PC-3 (cell line): ENCODE data around the gene C1S. TPM values are rescaled to one million over a fixed set of nuclear protein-coding genes. Genes with fewer than 3 reads are reported as not detected.
"Not testable (repeated sequence)": the region's sequence is repeated elsewhere in the genome, so short reads cannot be mapped to it uniquely, and the experiment has no call there.

Experiments
- ATAC-seq: fragments of 200-7000 bp; cut with Tn5 transposase; 2 replicates; pipeline ENCODE4 v1.9.1; 2020; ENCODE audit warnings: mild to moderate bottlenecking, moderate library complexity
- Bru-seq: library from RNA; stranded (reverse); fragments of 400-500 nt; gene quantifications from one replicate; lab custom pipeline; 2021; lab: Mats Ljungman, UMichigan
- BruChase-seq, 2 experiments: library from RNA; stranded (reverse); fragments of 400-500 nt; gene quantifications; one replicate each; lab custom pipeline; 2021; lab: Mats Ljungman, UMichigan
- BruUV-seq: library from RNA; stranded (reverse); fragments of 400-500 nt; replicated peaks from 2 replicates; lab custom pipeline; 2021; lab: Mats Ljungman, UMichigan
- CTCF ChIA-PET: fragments of 300-600 bp; sonication (Branson Sonifier 250); formaldehyde crosslinking; loops from one replicate; lab custom pipeline; 2022; ENCODE audit warnings: antibody characterized with exemption; lab: Charles Lee
- POLR2A ChIA-PET: fragments of 300-600 bp; sonication (Branson Sonifier 250); formaldehyde crosslinking; loops from one replicate; lab custom pipeline; 2022; ENCODE audit warnings: antibody characterized with exemption; ENCODE audit not compliant: unreplicated experiment; lab: Charles Lee
- DNase-seq: peaks from one replicate; pipeline ENCODE4 v3.0.0-alpha.2; 2015
- H2AFZ ChIP-seq: fragments of 300-600 bp; sonication (generic); 2 replicates; pipeline ENCODE4 v1.6.0; 2016; ENCODE audit warnings: antibody characterized with exemption, low read length
- H3F3A ChIP-seq: fragments of 300-600 bp; sonication (generic); one replicate; pipeline ENCODE4 v1.6.0; 2017; ENCODE audit warnings: antibody characterized with exemption, low read length, control low read depth, mild to moderate bottlenecking; ENCODE audit not compliant: unreplicated experiment
- H3K27ac ChIP-seq: fragments of 300-600 bp; sonication (generic); 2 replicates; pipeline ENCODE4 v1.5.1; 2016; ENCODE audit warnings: mild to moderate bottlenecking, low read length
- H3K27me3 ChIP-seq: fragments of 300-600 bp; sonication (generic); 2 replicates; pipeline ENCODE4 v1.6.1; 2016; ENCODE audit warnings: low read length, mixed read lengths
- H3K36me3 ChIP-seq: fragments of 300-600 bp; sonication (generic); 2 replicates; pipeline ENCODE4 v1.6.1; 2016; ENCODE audit warnings: low read depth, mixed run types, low read length, mixed read lengths
- H3K4me1 ChIP-seq: fragments of 300-600 bp; sonication (generic); 2 replicates; pipeline ENCODE4 v1.5.1; 2016; ENCODE audit warnings: low read length; ENCODE audit not compliant: insufficient read depth
- H3K4me2 ChIP-seq: fragments of 300-600 bp; sonication (generic); 2 replicates; pipeline ENCODE4 v1.6.0; 2016; ENCODE audit warnings: low read length
- H3K4me3 ChIP-seq: fragments of 300-600 bp; sonication (generic); 2 replicates; pipeline ENCODE4 v1.5.1; 2016; ENCODE audit warnings: mild to moderate bottlenecking, low read length, mixed read lengths
- H3K79me2 ChIP-seq: fragments of 300-600 bp; sonication (generic); 2 replicates; pipeline ENCODE4 v1.6.1; 2017; ENCODE audit warnings: low read length, mixed read lengths
- H3K9ac ChIP-seq: fragments of 300-600 bp; sonication (generic); 2 replicates; pipeline ENCODE4 v1.6.0; 2016; ENCODE audit warnings: mild to moderate bottlenecking, low read length
- H3K9me2 ChIP-seq: fragments of 300-600 bp; sonication (generic); replicated peaks from 2 replicates; pipeline ENCODE4 v1.6.1; 2016; ENCODE audit warnings: mixed run types, low read length, mixed read lengths
- H3K9me3 ChIP-seq: fragments of 300-600 bp; sonication (generic); 2 replicates; pipeline ENCODE4 v1.6.1; 2016; ENCODE audit warnings: low read length, mixed read lengths
- H4K20me1 ChIP-seq: fragments of 300-600 bp; sonication (generic); 2 replicates; pipeline ENCODE4 v1.6.1; 2016; ENCODE audit warnings: low read length, mixed read lengths
- CTCF ChIP-seq: fragments of 300-600 bp; sonication (generic); conservative IDR thresholded peaks from 2 replicates; pipeline ENCODE4 v1.5.1; 2017; ENCODE audit warnings: antibody characterized with exemption, low read depth, mild to moderate bottlenecking, low read length
- EZH2 ChIP-seq: fragments of 300-600 bp; sonication (generic); IDR thresholded peaks from one replicate; pipeline ENCODE4 v1.6.1; 2017; ENCODE audit warnings: antibody characterized with exemption, mild to moderate bottlenecking, low read length; ENCODE audit not compliant: unreplicated experiment
- EZH2phosphoT487 ChIP-seq: fragments of 300-600 bp; sonication (generic); IDR thresholded peaks from 2 replicates; pipeline ENCODE4 v1.6.1; 2018; ENCODE audit warnings: mild to moderate bottlenecking, antibody characterized with exemption, low read length, borderline replicate concordance
- intact Hi-C: fragments of 100-400 bp; cut with micrococcal nuclease; formaldehyde crosslinking; loops from 2 replicates; pipeline ENCODE4 v1.9.0; 2023
- long read RNA-seq: library from polyadenylated mRNA; unstranded; transcript quantifications from one replicate; pipeline ENCODE4 v2.0.0, GENCODE V29; 2021; ENCODE audit not compliant: unreplicated experiment
- total RNA-seq: library from RNA; depleted of rRNA; stranded (reverse); fragments of >200 nt; gene quantifications from 2 replicates; pipeline ENCODE4 v1.2.3, GENCODE V29; 2014; rRNA removed

Gene C1S
- total RNA-seq (2.1 and 2.9 TPM in 2 replicates), Bru-seq, nascent RNA (percentile 39 among the genes with signal in this experiment), BruChase-seq, experiment 1, labeled RNA remaining after a 6-hour chase (percentile 62 among the genes with signal in this experiment), BruChase-seq, experiment 2, labeled RNA remaining after a 2-hour chase (percentile 52 among the genes with signal in this experiment)
- long read RNA-seq, transcript C1S-201 (12 exons, 2,972 nt): major isoform, 13 of 22 reads
- long read RNA-seq, partial matches to known transcripts: 2 of 22 reads
- long read RNA-seq, other reads (novel, unspliced or antisense): 7 of 22 reads

GRCh38 chr12:7060353-7060954, at the start of gene C1S:
Gene C1S, plus strand, starts transcription at chr12:7060718. Its CDS starts 1,195 bp downstream, at chr12:7061913.
- TF ChIP-seq EZH2 (no peak), CTCF (peak; percentile 48), EZH2phosphoT487 (no peak)
- Histone ChIP-seq H3K27me3 (peaks cover 8% of the 10 kb centered on the region; the same call in 1 of the 2 replicates), H3K4me1 (0 out of 2 replicates have a peak, but pooled peaks cover 2% of the 10 kb centered on the region), H3K79me2 (no peaks in the 10 kb centered on the region), H4K20me1 (no peaks in the 10 kb centered on the region), H3K27ac (no peak within 1 kb of the TSS), H3K4me2 (no peak within 1 kb of the TSS), H3K9me3 (no peaks in the 10 kb centered on the region), H3K9ac (no peak within 1 kb of the TSS), H3K9me2 (no peaks in the 10 kb centered on the region), H3K36me3 (no peaks in the 10 kb centered on the region), H3K4me3 (no peak within 1 kb of the TSS), H3F3A (no peaks in the 10 kb centered on the region), H2AFZ (0 out of 2 replicates have a peak within 1 kb of the TSS, but pooled peaks have one; percentile 42)
- ChIA-PET CTCF (interaction anchor here (1.0 kb wide), 1 partner anchor 47 kb away, joined by 3 read pairs; no protein-coding TSS in a partner anchor), POLR2A (no interaction called here)
- intact Hi-C loops: loop anchor here (1.0 to 2.0 kb wide), 2 partner anchors 32 to 48 kb away; partner anchors contain the start of genes C1R and C1RL
- peak; percentile 87 for ATAC-seq
- no TSS peak for BruUV-seq
- peak; percentile 44 for DNase-seq

- CTCF ChIA-PET, intact Hi-C loops: not testable (repeated sequence)
These were observed 49.1 kb upstream of the C1S start for GRCh38 chr12:7011398-7011797.

GRCh38 chr12:7012024-7012607, 48.4 kb upstream of the C1S start:
- no TSS peak for BruUV-seq
- Histone ChIP-seq H3K9ac (no peak overlapping the region), H3K79me2 (peaks cover 23% of the 10 kb centered on the region), H3K9me3 (no peaks in the 10 kb centered on the region), H3F3A (no peaks in the 10 kb centered on the region), H4K20me1 (no peaks in the 10 kb centered on the region), H3K27ac (no peak overlapping the region), H2AFZ (no peak overlapping the region), H3K27me3 (no peaks in the 10 kb centered on the region), H3K36me3 (no peaks in the 10 kb centered on the region; the same call in 1 of the 2 replicates), H3K9me2 (no peaks in the 10 kb centered on the region), H3K4me3 (no peak overlapping the region), H3K4me2 (no peak overlapping the region), H3K4me1 (peaks cover 6% of the 10 kb centered on the region)
- POLR2A ChIA-PET: no interaction called here
- no peak for TF ChIP-seq CTCF
- no peak for DNase-seq
- CTCF ChIA-PET: no interaction called here
- intact Hi-C loops: no loop called here
- ATAC-seq: no peak

More at GRCh38 chr12:7011398-7011797, 49.1 kb upstream of the C1S start:
- H3K4me1 ChIP-seq, H3K27ac ChIP-seq, BruUV-seq, ATAC-seq, H3K36me3 ChIP-seq, H3F3A ChIP-seq, H3K9me3 ChIP-seq, POLR2A ChIA-PET, H3K4me2 ChIP-seq, DNase-seq, H2AFZ ChIP-seq, H3K27me3 ChIP-seq, H3K9me2 ChIP-seq, H3K4me3 ChIP-seq, H4K20me1 ChIP-seq, H3K9ac ChIP-seq: not testable (repeated sequence)
- H3K79me2 ChIP-seq: peaks cover 16% of the 10 kb centered on the region
